GM12878 (cell line): ENCODE measurements around the gene DNAJC4. TPM values are rescaled to one million over a fixed set of nuclear protein-coding genes. Genes with fewer than 3 reads are reported as not detected.

Experiments used
- ATAC-seq: fragments of 200-7000 bp; cut with Tn5 transposase; 3 replicates; pipeline ENCODE4 v1.9.1; 2020; ENCODE audit warnings: mild to moderate bottlenecking, moderate library complexity
- BruUV-seq: library from RNA; stranded (reverse); fragments of 400-500 nt; replicated peaks from 2 replicates; lab custom pipeline; 2021; lab: Mats Ljungman, UMichigan
- CTCF ChIA-PET: fragments of 300-600 bp; sonication (Branson Sonifier 250); formaldehyde crosslinking; extraction: SDS; loops from one replicate; lab custom pipeline; 2021; ENCODE audit warnings: inconsistent platforms; lab: Yijun Ruan, JAX
- POLR2A ChIA-PET: fragments of 350-600 bp; formaldehyde crosslinking; extraction: SDS; loops from one replicate; lab custom pipeline; 2021; ENCODE audit warnings: inconsistent platforms; lab: Charles Lee
- RAD21 ChIA-PET: fragments of 300-600 bp; sonication (Branson Sonifier 250); formaldehyde crosslinking; loops from one replicate; lab custom pipeline; 2023; ENCODE audit warnings: antibody characterized with exemption; ENCODE audit not compliant: unreplicated experiment; lab: Charles Lee
- SMC1A ChIA-PET: fragments of 300-600 bp; sonication (Branson Sonifier 250); formaldehyde crosslinking; loops from one replicate; lab custom pipeline; 2023; ENCODE audit not compliant: unreplicated experiment, uncharacterized antibody; lab: Charles Lee
- DNase-seq: peaks from one replicate; pipeline ENCODE4 v3.0.0-alpha.2; 2011; ENCODE audit warnings: low read depth, low spot score
- FAIRE-seq: peaks from 3 replicates; lab custom pipeline; 2011; peaks lifted over from hg19 to GRCh38; lab: Jason Lieb, UNC
- H2AFZ ChIP-seq: 2 replicates; pipeline ENCODE4 v1.6.0; 2011; ENCODE audit warnings: low read depth, low read length, control low read depth; ENCODE audit not compliant: control insufficient read depth
- H3K27ac ChIP-seq: 2 replicates; pipeline ENCODE4 v1.5.1; 2011; ENCODE audit warnings: control low read depth; ENCODE audit not compliant: control insufficient read depth, insufficient read depth
- H3K27me3 ChIP-seq, 2 experiments: replicated peaks in 1 of 2; 2 replicates each; pipeline versions ENCODE4 v1.6.0 to v1.6.1; 2011; ENCODE audit warnings: low read length in 1 of 2; ENCODE audit not compliant: control insufficient read depth in 2 of 2, insufficient read depth in 2 of 2
- H3K36me3 ChIP-seq, 2 experiments: 2 replicates each; pipeline ENCODE4 v1.5.1; 2011; ENCODE audit warnings: low read length in 1 of 2; ENCODE audit not compliant: control insufficient read depth in 2 of 2, insufficient read depth in 2 of 2
- H3K4me1 ChIP-seq: 2 replicates; pipeline ENCODE4 v1.6.1; 2011; ENCODE audit warnings: mild to moderate bottlenecking, low read length, moderate library complexity, mixed read lengths; ENCODE audit not compliant: control insufficient read depth, insufficient read depth
- H3K4me2 ChIP-seq: 2 replicates; pipeline ENCODE4 v1.6.0; 2011; ENCODE audit warnings: control low read depth; ENCODE audit not compliant: control insufficient read depth, insufficient read depth
- H3K4me3 ChIP-seq: fragments of 200-600 bp; sonication (generic); 2 replicates; pipeline ENCODE4 v1.5.1; 2016
- H3K79me2 ChIP-seq: 2 replicates; pipeline ENCODE4 v1.6.0; 2011; ENCODE audit warnings: low read length; ENCODE audit not compliant: control insufficient read depth, insufficient read depth
- H3K9ac ChIP-seq: 2 replicates; pipeline ENCODE4 v1.8.0; 2011; ENCODE audit warnings: low read length, control low read depth, mixed read lengths; ENCODE audit not compliant: control insufficient read depth, insufficient read depth
- H3K9me3 ChIP-seq: replicated peaks from 3 replicates; pipeline ENCODE4 v1.5.1; 2011; ENCODE audit warnings: mild to moderate bottlenecking, low read length; ENCODE audit not compliant: control insufficient read depth, insufficient read depth
- H4K20me1 ChIP-seq: 2 replicates; pipeline ENCODE4 v1.6.0; 2011; ENCODE audit not compliant: control insufficient read depth, insufficient read depth
- CBX3 ChIP-seq: fragments of 200-600 bp; sonication (generic); IDR thresholded peaks from 2 replicates; pipeline ENCODE4 v1.6.1; 2016; ENCODE audit warnings: low read depth, borderline replicate concordance
- HDAC2 ChIP-seq: fragments of 200-600 bp; sonication (generic); IDR thresholded peaks from 2 replicates; pipeline ENCODE4 v1.6.1; 2017
- SIN3A ChIP-seq: IDR thresholded peaks from 2 replicates; pipeline ENCODE4 v1.6.1; 2012; ENCODE audit warnings: low read depth, low read length, improper control_type of control experiment
- SREBF1 ChIP-seq: IDR thresholded peaks from 2 replicates; pipeline ENCODE4 v1.6.1; 2012; ENCODE audit warnings: mild to moderate bottlenecking, low read length
- SRF ChIP-seq, 2 experiments: IDR thresholded peaks; 2 replicates each; pipeline ENCODE4 v1.6.1; 2011; ENCODE audit warnings: low read depth in 2 of 2, low read length in 2 of 2, mild to moderate bottlenecking in 1 of 2, moderate library complexity in 1 of 2
- STAT1 ChIP-seq: fragments of 450-650 bp; conservative IDR thresholded peaks from 2 replicates; pipeline ENCODE4 v1.6.1; 2014; ENCODE audit warnings: antibody characterized with exemption, mild to moderate bottlenecking
- WGBS: methylation state at CpG from one replicate; pipeline ENCODE4 v1.1.6; 2016; ENCODE audit warnings: low lambda C conversion rate; ENCODE audit not compliant: insufficient replicate concordance, insufficient coverage; ENCODE audit errors: missing lambda C conversion rate; 5-methylcytosine and 5-hydroxymethylcytosine counted together
- in situ Hi-C: fragments of 300-500 bp; cut with MboI; formaldehyde crosslinking; loops from 9 replicates; pipeline ENCODE4 v1.14.3; 2018; ENCODE audit warnings: mixed read lengths
- intact Hi-C: fragments of 100-400 bp; cut with micrococcal nuclease; formaldehyde crosslinking; loops from one replicate; pipeline ENCODE4 v1.14.2; 2022; ENCODE audit not compliant: unreplicated experiment
- polyA plus RNA-seq, 11 experiments: library from polyadenylated mRNA; depleted of rRNA in 4 of 11; unstranded in 6 of 11; stranded (reverse) in 5 of 11; fragments of >200 nt; fragmentation: Nextera tagmentation in 4 of 11; fragmentation: Illumina TruSeq in 1 of 11; extraction: Ambion mirVana in 4 of 11; extraction: Trizol in 1 of 11; gene quantifications; 1 replicate in 1 of 11; 2 replicates in 10 of 11; pipeline versions ENCODE4 v1.2.1 to v1.2.3, GENCODE V29; 2011 to 2016; ENCODE audit warnings: inconsistent platforms in 2 of 11, missing spikeins in 2 of 11, low read depth in 1 of 11
- total RNA-seq, 4 experiments: library from RNA; depleted of rRNA in 3 of 4; stranded (reverse); fragments of >200 nt in 3 of 4; fragmentation: Illumina TruSeq in 1 of 4; extraction: Trizol in 1 of 4; gene quantifications; 2 replicates each; pipeline versions ENCODE4 v1.2.1 to v1.2.3, GENCODE V29; 2013 to 2021

Gene DNAJC4
- total and polyA plus RNA-seq, 10 of the 15 experiments (the other 5 are each of a cell fraction or from before 2014, with no cell fraction given): 3.7 to 64.9 (median 30.1) TPM

- in situ Hi-C loops: no loop called here
- no peak for TF ChIP-seq SIN3A
- TF ChIP-seq CBX3: no peak
- no peak for TF ChIP-seq SREBF1
- no peak for TF ChIP-seq SRF (IDR thresholded peaks at IDR 0.05; ENCODE audit: low read depth in 2 of 2, low read length in 2 of 2)
- no peak for TF ChIP-seq HDAC2
- TF ChIP-seq STAT1: no peak
- no peak overlapping the region for H3K4me2 ChIP-seq
- DNase-seq (no peak), ATAC-seq (no peak), FAIRE-seq (no peak)
- H3K4me1 ChIP-seq: peaks cover 11% of the 10 kb centered on the region
- no peak overlapping the region for H3K4me3 ChIP-seq
- H4K20me1 ChIP-seq: no peaks in the 10 kb centered on the region
- no peak overlapping the region for H2AFZ ChIP-seq
- CTCF ChIA-PET: interaction anchor here (1.6 to 2.0 kb wide), 2 partner anchors 13 to 38 kb away, joined by 4 to 9 read pairs; no protein-coding TSS in a partner anchor
- POLR2A ChIA-PET: interaction anchor here (1.0 kb wide), 1 partner anchor 13 kb away, joined by 3 read pairs; no protein-coding TSS in a partner anchor
- H3K36me3 ChIP-seq: peaks cover 0 to 5% of the 10 kb centered on the region in 2 experiments; a peak in 2 of 4 replicates
- no peaks in the 10 kb centered on the region for H3K79me2 ChIP-seq
- WGBS: 89% methylated on average over 42 of the region's 42 CpGs
- BruUV-seq: no TSS peak
- RAD21 ChIA-PET: interaction anchor here (0.5 kb wide), 1 partner anchor 47 kb away, joined by 3 read pairs; no protein-coding TSS in a partner anchor
- intact Hi-C loops: no loop called here
- no peaks in the 10 kb centered on the region for H3K27me3 ChIP-seq
- no peaks in the 10 kb centered on the region for H3K9me3 ChIP-seq
- no peak overlapping the region for H3K9ac ChIP-seq
- SMC1A ChIA-PET: no interaction called here
- no peak overlapping the region for H3K27ac ChIP-seq
These were observed 32.1 kb downstream of the DNAJC4 start for GRCh38 chr11:64262271-64263002.
